Measurements from ENCODE around the gene TTF1.
"Not testable (repeated sequence)": the region's sequence is repeated elsewhere in the genome, so short reads cannot be mapped to it uniquely, and the experiment has no call there.

The TTF1 gene

GRCh38 chr9:132413926-132414325, 7.3 kb upstream of the TTF1 start:
- no peak for DNase-seq (ENCODE audit: low spot score)

- peak; percentile 26 for DNase-seq (ENCODE audit: low spot score)
Observed at GRCh38 chr9:132412089-132412488, 5.4 kb upstream of the TTF1 start.

- DNase-seq (ENCODE audit: low spot score): peak; percentile 84
Observed at GRCh38 chr9:132411091-132411508, 4.5 kb upstream of the TTF1 start.

- peak; percentile 11 for DNase-seq (ENCODE audit: low spot score)
Observed at GRCh38 chr9:132410642-132411041, 4.0 kb upstream of the TTF1 start.

- peak; percentile 72 for DNase-seq (ENCODE audit: low spot score)
Observed at GRCh38 chr9:132409828-132410528, 3.3 kb upstream of the TTF1 start, which contains the start of gene CFAP77. Gene CFAP77, plus strand, starts transcription at chr9:132410211. Its CDS starts 61 bp downstream, at chr9:132410272.

GRCh38 chr9:132408521-132408920, 1.9 kb upstream of the TTF1 start:
- DNase-seq (ENCODE audit: low spot score): no peak

GRCh38 chr9:132407196-132407595, 556 bp upstream of the TTF1 start:
- DNase-seq (ENCODE audit: low spot score): no peak

- no peak for DNase-seq (ENCODE audit: low spot score)
Observed at GRCh38 chr9:132404228-132404881, 2.3 kb downstream of the TTF1 start.

GRCh38 chr9:132401824-132402223, 4.8 kb downstream of the TTF1 start:
- no peak for DNase-seq (ENCODE audit: low spot score)

- DNase-seq (ENCODE audit: low spot score): no peak
Observed at GRCh38 chr9:132395560-132395959, 11.1 kb downstream of the TTF1 start.

- no peak for DNase-seq (ENCODE audit: low spot score)
Observed at GRCh38 chr9:132391449-132391848, 15.2 kb downstream of the TTF1 start.

GRCh38 chr9:132390966-132391365, 15.7 kb downstream of the TTF1 start:
- no peak for DNase-seq (ENCODE audit: low spot score)

- DNase-seq (ENCODE audit: low spot score): no peak
Observed at GRCh38 chr9:132387133-132387532, 19.5 kb downstream of the TTF1 start.

- DNase-seq (ENCODE audit: low spot score): peak; percentile 76
Observed at GRCh38 chr9:132384376-132384775, 22.3 kb downstream of the TTF1 start.

GRCh38 chr9:132383462-132383883, 23.2 kb downstream of the TTF1 start:
- DNase-seq (ENCODE audit: low spot score): peak; percentile 65

GRCh38 chr9:132381966-132382541, 24.6 kb downstream of the TTF1 start:
- peak; percentile 54 for DNase-seq (ENCODE audit: low spot score)

GRCh38 chr9:132378416-132378815, 28.2 kb downstream of the TTF1 start:
- DNase-seq (ENCODE audit: low spot score): not testable (repeated sequence)

- not testable (repeated sequence) for DNase-seq (ENCODE audit: low spot score)
Observed at GRCh38 chr9:132377769-132378168, 28.9 kb downstream of the TTF1 start.

- no peak for DNase-seq (ENCODE audit: low spot score)
Observed at GRCh38 chr9:132372177-132373095, 34.2 kb downstream of the TTF1 start.

GRCh38 chr9:132370592-132370991, 36.0 kb downstream of the TTF1 start:
- no peak for DNase-seq (ENCODE audit: low spot score)

GRCh38 chr9:132369421-132369820, 37.2 kb downstream of the TTF1 start:
- no peak for DNase-seq (ENCODE audit: low spot score)

All from germinal center (tissue), 1 donor.